Esophagus (tissue), 2 donors: ENCODE results near the gene GPR21. TPM values are rescaled to one million over a fixed set of nuclear protein-coding genes. Genes with fewer than 3 reads are reported as not detected.

Source experiments
- H3K27ac ChIP-seq, 2 donors: one replicate each; pipeline ENCODE4 v1.5.1; 2013; ENCODE audit warnings: low read depth in 2 of 2, mild to moderate bottlenecking in 2 of 2, inconsistent platforms in 1 of 2, low read length in 1 of 2, moderate library complexity in 1 of 2
- H3K27me3 ChIP-seq, 2 donors: one replicate each; pipeline ENCODE4 v1.6.1; 2013; ENCODE audit warnings: low read length in 2 of 2, control low read depth in 1 of 2, mild to moderate bottlenecking in 1 of 2; ENCODE audit not compliant: insufficient read depth in 2 of 2, control insufficient read depth in 1 of 2
- H3K36me3 ChIP-seq, 2 donors: one replicate each; pipeline ENCODE4 v1.6.1; 2013; ENCODE audit warnings: low read length in 1 of 2; ENCODE audit not compliant: control insufficient read depth in 2 of 2, insufficient read depth in 2 of 2
- H3K4me1 ChIP-seq, 2 donors: one replicate each; pipeline ENCODE4 v1.6.1; 2013; ENCODE audit warnings: low read length in 1 of 2; ENCODE audit not compliant: control insufficient read depth in 2 of 2, insufficient read depth in 2 of 2
- H3K4me3 ChIP-seq, 2 donors: one replicate each; pipeline ENCODE4 v1.5.1; 2013; ENCODE audit warnings: low read length in 2 of 2, mild to moderate bottlenecking in 2 of 2, low read depth in 1 of 2, moderate library complexity in 1 of 2
- H3K9me3 ChIP-seq, 2 donors: one replicate each; pipeline ENCODE4 v1.6.1; 2013; ENCODE audit warnings: mild to moderate bottlenecking in 2 of 2, low read depth in 1 of 2, low read length in 1 of 2, moderate library complexity in 1 of 2; ENCODE audit not compliant: control insufficient read depth in 2 of 2, insufficient read depth in 1 of 2
- WGBS, 2 donors: extraction: QIAGEN DNeasy Blood & Tissue Kit; methylation state at CpG; one replicate each; pipeline ENCODE4 v1.1.7; 2013; 5-methylcytosine and 5-hydroxymethylcytosine counted together
- polyA plus RNA-seq, 2 donors: library from polyadenylated mRNA; stranded (reverse); fragments of 200-250 nt; gene quantifications; one replicate each; pipeline ENCODE4 v1.2.3, GENCODE V29; 2013
- donor health status: healthy with polysubstance abuse.
- donor health status: Bipolar disorder and iron deficiency.

Gene GPR21
- polyA plus RNA-seq, 2 donors: 0.12 to 0.20 TPM

GRCh38 chr9:123003466-123003865 lies 30.0 kb upstream of the GPR21 start:
- no peak overlapping the region for H3K4me3 ChIP-seq
- no peak overlapping the region for H3K27ac ChIP-seq
- no peaks in the 10 kb centered on the region for H3K36me3 ChIP-seq
- no peaks in the 10 kb centered on the region for H3K9me3 ChIP-seq
- H3K4me1 ChIP-seq: no peaks in the 10 kb centered on the region
- 75 to 89% methylated on average over 2 of the region's 2 CpGs for WGBS, 2 donors
- H3K27me3 ChIP-seq: no peaks in the 10 kb centered on the region

- no peaks in the 10 kb centered on the region for H3K36me3 ChIP-seq
- WGBS, 2 donors: 58 to 83% methylated on average over 1 of the region's 1 CpG
These were observed 27.5 kb upstream of the GPR21 start for GRCh38 chr9:123005964-123006363.

GRCh38 chr9:123007269-123007668 lies 26.2 kb upstream of the GPR21 start:
- 78 to 88% methylated on average over 5 of the region's 5 CpGs for WGBS, 2 donors
- Histone ChIP-seq H3K9me3 (no peaks in the 10 kb centered on the region), H3K27ac (no peak overlapping the region), H3K36me3 (peaks cover 0 to 4% of the 10 kb centered on the region in 2 donors), H3K4me1 (no peaks in the 10 kb centered on the region), H3K4me3 (no peak overlapping the region), H3K27me3 (no peaks in the 10 kb centered on the region)

More at GRCh38 chr9:123005964-123006363, 27.5 kb upstream of the GPR21 start:
- Histone ChIP-seq H3K27me3 (no peaks in the 10 kb centered on the region), H3K4me1 (no peaks in the 10 kb centered on the region), H3K4me3 (no peak overlapping the region), H3K27ac (no peak overlapping the region), H3K9me3 (no peaks in the 10 kb centered on the region)

GRCh38 chr9:123008909-123009308 lies 24.6 kb upstream of the GPR21 start:
- Histone ChIP-seq H3K4me1 (no peaks in the 10 kb centered on the region), H3K4me3 (no peak overlapping the region), H3K27ac (no peak overlapping the region), H3K9me3 (no peaks in the 10 kb centered on the region), H3K36me3 (peaks cover 0 to 4% of the 10 kb centered on the region in 2 donors), H3K27me3 (no peaks in the 10 kb centered on the region)

- no peaks in the 10 kb centered on the region for H3K9me3 ChIP-seq
- no peak overlapping the region for H3K27ac ChIP-seq
- WGBS, 2 donors: 89 to 90% methylated on average over 3 of the region's 3 CpGs
- no peak overlapping the region for H3K4me3 ChIP-seq
- peaks cover 0 to 4% of the 10 kb centered on the region in 2 donors for H3K36me3 ChIP-seq
- H3K27me3 ChIP-seq: no peaks in the 10 kb centered on the region
- H3K4me1 ChIP-seq: no peaks in the 10 kb centered on the region
These were observed 22.1 kb upstream of the GPR21 start for GRCh38 chr9:123011380-123011779.

GRCh38 chr9:123011878-123012528 lies 21.5 kb upstream of the GPR21 start:
- 89 to 93% methylated on average over 3 of the region's 3 CpGs for WGBS, 2 donors
- no peak overlapping the region for H3K27ac ChIP-seq
- H3K4me3 ChIP-seq: no peak overlapping the region
- H3K9me3 ChIP-seq: no peaks in the 10 kb centered on the region
- peaks cover 0 to 7% of the 10 kb centered on the region in 2 donors for H3K36me3 ChIP-seq
- H3K27me3 ChIP-seq: no peaks in the 10 kb centered on the region
- H3K4me1 ChIP-seq: no peaks in the 10 kb centered on the region

- Histone ChIP-seq H3K27ac (no peak overlapping the region), H3K4me3 (no peak overlapping the region), H3K4me1 (no peaks in the 10 kb centered on the region), H3K27me3 (no peaks in the 10 kb centered on the region), H3K9me3 (no peaks in the 10 kb centered on the region), H3K36me3 (peaks cover 0 to 6% of the 10 kb centered on the region in 2 donors)
- 79 to 84% methylated on average over 1 of the region's 1 CpG for WGBS, 2 donors
These were observed 16.8 kb upstream of the GPR21 start for GRCh38 chr9:123016631-123017030.

- WGBS, 2 donors: 86% methylated on average over 2 of the region's 2 CpGs
- H3K36me3 ChIP-seq: peaks cover 3% of the 10 kb centered on the region in 2 donors
These were observed 12.7 kb upstream of the GPR21 start for GRCh38 chr9:123020796-123021195.

GRCh38 chr9:123026425-123026824 lies 7.0 kb upstream of the GPR21 start:
- Histone ChIP-seq H3K4me3 (no peak overlapping the region), H3K27ac (no peak overlapping the region), H3K4me1 (no peaks in the 10 kb centered on the region), H3K27me3 (no peaks in the 10 kb centered on the region), H3K9me3 (no peaks in the 10 kb centered on the region), H3K36me3 (peaks cover 0 to 3% of the 10 kb centered on the region in 2 donors)
- WGBS, 2 donors: 100% methylated on average over 1 of the region's 1 CpG

More at GRCh38 chr9:123020796-123021195, 12.7 kb upstream of the GPR21 start:
- H3K4me1 ChIP-seq: no peaks in the 10 kb centered on the region
- H3K9me3 ChIP-seq: no peaks in the 10 kb centered on the region
- H3K4me3 ChIP-seq: no peak overlapping the region
- H3K27ac ChIP-seq: no peak overlapping the region
- H3K27me3 ChIP-seq: no peaks in the 10 kb centered on the region

GRCh38 chr9:123027517-123027916 lies 6.0 kb upstream of the GPR21 start:
- WGBS, 2 donors: 57 to 67% methylated on average over 3 of the region's 3 CpGs
- H3K4me3 ChIP-seq: no peak overlapping the region
- H3K27ac ChIP-seq: no peak overlapping the region
- peaks cover 0 to 3% of the 10 kb centered on the region in 2 donors for H3K36me3 ChIP-seq
- H3K27me3 ChIP-seq: no peaks in the 10 kb centered on the region
- H3K4me1 ChIP-seq: no peaks in the 10 kb centered on the region
- no peaks in the 10 kb centered on the region for H3K9me3 ChIP-seq
